HG03442 (cell line): ENCODE results near the gene IQSEC3.
"Not testable (repeated sequence)": the region's sequence is repeated elsewhere in the genome, so short reads cannot be mapped to it uniquely, and the experiment has no call there.

ENCODE experiments used
- ATAC-seq: cut with Tn5 transposase; IDR thresholded peaks from one replicate; pipeline ENCODE4 v1.9.1; 2021; ENCODE audit warnings: mild to moderate bottlenecking, moderate library complexity; ENCODE audit not compliant: unreplicated experiment

IQSEC3 gene

DNA sequence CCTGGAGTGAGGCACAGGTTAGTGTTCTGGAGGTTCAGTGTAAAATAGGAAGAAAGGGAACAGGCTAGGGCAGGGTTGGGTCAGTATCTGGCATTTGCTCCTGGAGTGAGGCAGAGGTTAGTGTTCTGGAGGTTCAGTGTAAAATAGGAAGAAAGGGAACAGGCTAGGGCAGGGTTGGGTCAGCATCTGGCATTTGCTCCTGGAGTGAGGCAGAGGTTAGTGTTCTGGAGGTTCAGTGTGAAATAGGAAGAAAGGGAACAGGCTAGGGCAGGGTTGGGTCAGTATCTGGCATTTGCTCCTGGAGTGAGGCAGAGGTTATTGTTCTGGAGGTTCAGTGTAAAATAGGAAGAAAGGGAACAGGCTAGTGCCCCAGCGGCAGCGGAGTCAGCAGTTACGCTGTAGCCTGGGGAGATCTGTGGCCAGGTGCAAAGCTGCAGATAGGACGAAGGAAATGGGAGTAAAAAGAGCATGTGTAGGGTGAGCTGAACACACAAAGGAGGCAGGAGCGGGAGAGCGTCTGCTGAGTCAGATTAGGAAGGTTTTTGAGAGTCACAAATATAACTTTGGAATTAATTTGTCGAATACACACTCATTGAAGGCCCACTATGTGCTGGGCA is 67.2 kb downstream of the IQSEC3 start:
- not testable (repeated sequence) for ATAC-seq

DNA sequence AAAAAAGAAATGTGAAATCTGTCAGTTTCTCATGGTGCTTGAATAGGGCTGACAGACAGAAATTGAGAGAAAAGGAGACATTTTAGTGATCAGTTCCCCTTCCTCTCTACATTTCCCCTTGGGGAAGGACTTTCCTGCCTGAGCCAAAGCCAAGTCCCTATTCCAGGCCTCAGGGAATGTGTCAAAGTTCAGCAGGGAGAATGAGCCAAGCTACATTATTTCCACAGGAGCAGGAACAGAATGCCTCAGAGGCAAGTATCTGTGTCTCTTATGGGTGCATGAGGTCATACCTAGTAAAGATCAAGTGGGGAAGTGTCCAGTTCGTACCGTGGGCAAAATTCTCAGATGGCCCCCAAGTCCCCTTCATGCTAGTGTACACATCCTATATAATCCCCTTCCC is 68.6 kb downstream of the IQSEC3 start:
- no peak for ATAC-seq

DNA sequence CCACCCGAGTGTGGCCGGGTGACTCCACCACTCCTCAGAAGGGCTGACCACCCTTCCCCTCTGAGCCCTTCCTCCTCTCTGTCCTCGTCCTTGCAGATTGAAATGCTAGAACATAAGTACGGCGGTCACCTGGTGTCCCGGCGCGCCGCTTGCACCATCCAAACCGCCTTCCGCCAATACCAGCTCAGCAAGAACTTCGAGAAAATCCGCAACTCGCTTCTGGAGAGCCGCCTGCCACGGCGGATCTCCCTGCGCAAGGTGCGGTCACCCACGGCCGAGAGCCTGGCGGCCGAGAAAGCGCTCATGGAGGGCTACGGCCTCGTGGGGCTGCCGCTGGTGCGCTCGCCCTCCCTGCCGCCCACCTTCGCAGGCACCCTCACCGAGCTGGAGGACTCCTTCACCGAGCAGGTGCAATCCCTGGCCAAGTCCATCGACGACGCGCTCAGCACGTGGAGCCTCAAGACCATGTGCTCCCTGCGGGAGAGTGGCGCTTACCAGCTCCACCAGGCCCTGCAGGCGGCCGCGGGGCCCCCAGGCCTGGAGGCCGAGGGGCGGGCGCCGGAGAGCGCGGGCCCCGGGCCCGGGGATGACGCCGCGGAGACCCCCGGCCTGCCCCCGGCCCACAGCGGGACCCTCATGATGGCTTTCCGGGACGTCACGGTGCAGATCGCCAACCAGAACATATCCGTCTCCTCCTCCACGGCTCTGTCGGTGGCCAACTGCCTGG is 71.8 kb downstream of the IQSEC3 start:
- no peak for ATAC-seq

DNA sequence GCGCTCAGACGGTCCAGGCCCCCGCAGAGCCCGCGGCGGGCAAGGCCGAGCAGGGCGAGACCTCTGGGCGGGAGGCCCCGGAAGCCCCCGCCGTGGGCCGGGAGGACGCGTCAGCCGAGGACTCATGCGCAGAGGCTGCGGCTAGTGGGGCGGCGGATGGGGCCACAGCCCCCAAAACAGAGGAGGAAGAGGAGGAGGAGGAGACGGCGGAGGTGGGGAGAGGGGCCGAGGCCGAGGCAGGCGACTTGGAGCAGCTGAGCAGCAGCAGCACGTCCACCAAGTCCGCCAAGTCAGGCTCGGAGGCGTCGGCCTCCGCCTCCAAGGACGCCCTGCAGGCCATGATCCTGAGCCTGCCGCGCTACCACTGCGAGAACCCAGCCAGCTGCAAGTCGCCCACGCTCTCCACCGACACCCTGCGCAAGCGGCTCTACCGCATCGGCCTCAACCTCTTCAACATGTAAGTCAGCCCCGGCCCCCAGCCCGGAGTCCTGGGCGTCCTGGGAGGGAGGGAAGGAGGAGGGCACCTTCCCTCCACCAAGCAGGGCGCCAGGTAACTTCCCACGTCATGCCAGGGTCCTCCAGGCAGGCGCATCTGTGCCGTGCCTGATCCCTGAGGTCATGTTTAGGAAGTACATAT is 72.4 kb downstream of the IQSEC3 start:
- ATAC-seq: no peak

DNA sequence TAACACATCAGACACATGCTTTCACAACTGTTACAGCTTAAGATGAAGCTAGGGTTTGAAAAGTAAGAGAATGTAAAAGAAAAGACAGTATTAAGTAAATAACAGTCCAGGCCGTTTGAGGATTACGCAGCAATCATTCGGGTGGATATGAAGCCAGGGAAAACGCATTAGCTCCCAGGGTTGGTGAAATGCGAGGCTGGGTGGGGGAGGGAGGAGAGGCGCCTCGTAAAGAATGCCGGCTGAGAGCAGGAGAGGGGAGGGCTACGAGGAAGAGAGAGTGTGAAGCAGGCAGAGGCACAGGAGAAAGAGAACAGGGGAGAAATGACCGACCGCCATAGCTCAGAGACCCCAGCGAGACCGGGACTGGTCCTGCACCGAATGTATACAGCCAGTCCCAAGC is 73.0 kb downstream of the IQSEC3 start:
- no peak for ATAC-seq

DNA sequence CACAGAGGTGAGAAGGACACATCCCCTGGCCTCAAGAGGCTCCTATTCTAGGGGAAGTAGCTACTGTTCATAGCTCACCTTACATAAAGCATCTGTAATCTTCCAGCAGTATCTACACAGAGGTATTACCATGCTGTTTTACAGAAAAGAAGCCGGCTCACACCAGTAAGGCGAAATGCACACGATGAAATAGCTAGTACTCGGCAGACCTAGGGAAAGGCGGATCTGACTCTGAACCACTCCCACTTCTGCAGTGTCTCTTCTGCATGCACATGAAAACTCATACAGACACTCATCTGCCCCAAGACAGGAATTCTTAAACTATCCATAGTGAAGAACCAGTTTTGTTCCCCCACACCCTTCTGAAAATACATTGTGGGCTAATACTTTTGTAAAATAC is 73.6 kb downstream of the IQSEC3 start:
- no peak for ATAC-seq

DNA sequence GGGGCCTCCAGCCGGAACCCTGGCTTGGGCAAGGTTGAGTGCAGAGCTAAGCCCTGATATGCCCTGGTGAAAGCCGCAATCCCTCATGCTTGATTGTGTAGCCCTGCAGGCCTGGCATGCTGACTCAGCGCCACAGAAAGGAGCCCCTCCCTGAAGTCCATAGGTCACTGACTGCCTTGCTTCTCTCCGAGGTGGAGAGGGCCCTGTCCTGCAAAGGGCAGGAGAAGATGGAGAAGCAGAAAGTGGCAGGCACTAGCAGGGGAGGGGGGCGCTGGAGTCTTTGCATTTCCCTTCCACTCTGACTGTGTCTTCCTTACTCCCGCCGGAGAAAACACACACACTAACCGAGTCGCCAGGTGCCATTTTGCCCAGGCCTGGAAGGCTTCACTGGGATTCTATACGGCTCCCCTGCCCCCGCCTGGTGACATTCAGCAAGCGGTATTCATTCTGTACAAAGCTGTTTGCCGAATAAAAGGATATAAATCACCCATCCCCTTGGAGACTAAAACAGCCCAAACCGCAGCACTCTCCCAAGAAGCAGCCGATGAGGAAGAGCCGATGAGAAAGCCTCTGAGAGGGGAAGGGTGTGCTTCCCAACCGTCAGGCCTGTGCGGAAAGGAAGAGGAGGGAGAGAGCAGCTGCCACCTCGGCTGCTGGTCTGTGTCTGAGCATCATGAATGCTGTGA is 77.5 kb downstream of the IQSEC3 start:
- ATAC-seq: no peak

DNA sequence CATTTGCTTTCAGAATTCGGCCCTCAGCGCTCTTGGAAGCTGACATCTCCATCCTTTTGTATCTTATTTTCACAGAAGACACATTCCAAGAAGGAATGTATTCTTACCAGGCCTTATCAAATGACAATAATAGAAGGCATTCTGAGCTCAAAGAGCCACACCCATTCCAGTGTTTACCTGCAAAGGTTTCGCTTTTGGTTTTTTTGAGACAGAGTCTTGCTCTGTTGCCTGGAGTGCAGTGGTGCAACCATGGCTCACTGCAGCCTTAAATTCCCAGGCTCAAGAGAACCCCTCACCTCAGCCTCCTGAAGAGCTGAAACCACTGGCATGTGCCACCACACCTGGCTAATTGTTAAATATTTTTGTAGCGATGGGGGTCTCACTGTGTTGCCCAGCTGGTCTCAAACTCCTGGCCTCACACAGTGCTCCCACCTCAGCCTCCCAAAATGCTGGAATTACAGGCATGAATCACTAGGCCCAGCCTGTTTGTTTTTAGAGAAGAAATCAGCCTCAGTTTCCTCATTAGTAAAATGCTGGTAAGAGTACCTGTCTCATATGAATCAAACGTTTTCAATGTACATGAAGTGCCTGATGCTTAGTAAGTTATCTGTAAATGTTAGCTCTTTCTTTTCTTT is 78.2 kb downstream of the IQSEC3 start:
- no peak for ATAC-seq

DNA sequence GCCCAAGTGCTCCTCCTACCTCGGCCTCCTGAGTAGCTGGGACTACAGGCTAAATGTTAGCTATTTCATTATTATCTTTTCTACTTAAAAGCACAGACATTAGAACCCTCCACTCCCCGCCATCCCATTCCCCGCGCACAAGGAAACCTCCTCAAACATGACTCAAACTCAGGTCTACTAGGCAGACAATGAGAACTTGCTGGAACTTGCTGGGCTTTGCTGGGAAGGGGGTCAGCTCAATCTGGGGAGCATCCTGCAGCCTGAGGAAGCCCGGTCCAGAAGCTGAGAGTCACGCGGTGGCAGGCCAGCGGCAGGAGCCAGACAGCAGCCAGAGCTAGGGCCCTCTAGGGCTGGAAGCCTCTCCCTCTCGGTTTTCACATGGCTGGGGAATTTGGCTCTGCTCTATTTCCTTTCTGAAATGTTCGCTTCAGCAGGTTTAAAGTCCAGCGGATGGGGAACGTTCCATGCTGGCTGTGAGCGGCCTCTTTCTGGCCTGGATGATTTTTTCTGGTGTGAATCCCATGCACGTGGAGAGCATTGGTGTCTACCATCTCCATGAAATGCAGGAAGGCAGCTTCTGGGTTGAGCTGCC is 78.9 kb downstream of the IQSEC3 start:
- ATAC-seq: no peak

DNA sequence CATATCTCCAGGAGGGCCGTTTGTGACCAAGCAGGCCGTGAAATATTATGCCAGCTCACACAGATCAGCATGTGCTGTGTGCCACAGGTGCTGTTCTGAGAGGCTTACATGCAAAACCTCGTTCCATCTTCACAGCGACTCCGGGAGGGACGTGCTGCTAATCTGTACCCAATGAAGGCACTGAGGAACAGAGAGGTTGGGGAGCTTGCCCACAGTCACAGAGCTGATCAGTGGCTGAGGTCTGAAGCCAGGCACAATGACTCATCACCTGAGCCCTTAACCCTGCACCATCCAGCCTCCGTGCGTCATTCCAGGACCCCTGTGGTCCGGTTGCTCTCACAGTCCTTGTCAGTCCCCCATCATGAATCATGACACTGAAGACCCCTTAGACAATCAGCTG is 80.7 kb downstream of the IQSEC3 start:
- no peak for ATAC-seq

DNA sequence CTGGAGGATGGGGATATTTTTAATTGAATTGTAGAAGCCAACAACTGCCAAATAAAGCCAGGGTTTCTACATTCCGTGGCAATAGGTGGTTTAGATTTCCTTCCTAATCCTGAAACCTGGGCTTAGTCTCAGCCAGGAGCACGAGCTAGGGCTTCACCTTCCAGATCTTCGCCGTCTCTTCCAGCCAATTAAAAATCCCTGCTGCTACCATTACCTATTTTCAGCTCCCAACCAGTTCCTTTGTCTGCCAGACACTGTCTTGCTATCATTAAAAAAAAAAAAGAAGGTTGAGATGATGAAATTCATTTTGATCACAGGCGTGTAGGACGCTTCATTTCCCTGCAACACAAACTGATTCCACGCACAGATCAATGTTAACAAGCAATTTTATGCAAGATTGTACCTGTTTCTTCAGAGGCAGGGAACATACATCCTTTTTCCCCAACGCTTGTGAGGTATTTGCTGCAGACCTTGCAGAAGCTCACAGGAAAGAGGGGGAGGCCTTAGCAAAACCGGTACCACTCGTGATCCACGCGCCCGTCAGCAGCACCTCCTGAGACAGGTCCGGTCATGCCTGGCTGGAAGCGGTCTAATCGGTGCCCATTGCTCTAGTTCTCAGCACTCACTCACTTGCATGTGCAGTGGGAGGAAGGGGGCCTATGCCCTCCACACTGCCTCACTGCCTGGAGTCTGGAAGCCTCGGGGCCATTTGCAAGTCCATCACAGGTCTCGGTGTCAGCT is 82.3 kb downstream of the IQSEC3 start:
- no peak for ATAC-seq

DNA sequence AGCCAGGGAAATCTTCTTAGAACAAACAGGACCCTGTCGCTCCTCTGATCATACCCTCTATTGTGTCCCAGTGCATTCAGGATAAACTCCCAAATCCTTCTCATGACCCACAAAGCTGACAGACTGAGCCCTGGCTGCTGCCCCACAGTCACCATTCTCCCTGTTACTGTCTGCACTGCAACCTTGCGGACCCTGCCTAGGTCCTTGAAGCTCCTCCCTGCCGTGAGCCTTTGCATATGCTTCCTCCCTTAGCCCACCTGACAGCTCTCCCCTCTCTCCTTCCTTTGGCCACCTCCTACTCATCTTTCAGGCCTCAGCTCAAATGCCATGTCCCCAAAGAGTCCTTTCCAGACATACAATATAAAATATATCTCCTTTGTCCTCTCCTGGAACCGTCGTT is 85.0 kb downstream of the IQSEC3 start:
- no peak for ATAC-seq

DNA sequence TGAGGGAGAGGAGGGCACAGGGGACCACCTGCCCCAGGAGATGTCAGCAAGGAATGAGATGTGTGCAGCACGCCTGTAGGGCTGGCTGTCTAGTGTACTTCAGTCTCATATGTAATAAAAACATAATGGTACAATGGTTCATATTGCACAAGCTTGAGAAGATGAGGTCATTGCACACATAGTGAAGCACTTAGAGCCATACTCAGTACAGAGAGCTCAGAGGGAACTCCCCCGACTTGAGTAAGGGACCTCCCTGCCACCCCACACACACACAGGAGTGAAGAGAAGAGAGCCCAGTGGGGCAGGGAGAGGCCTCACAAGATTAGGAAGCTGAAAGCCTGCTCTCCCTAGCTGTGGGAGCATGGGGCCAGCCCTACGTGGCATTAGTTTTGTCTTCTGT is 85.9 kb downstream of the IQSEC3 start:
- ATAC-seq: no peak

DNA sequence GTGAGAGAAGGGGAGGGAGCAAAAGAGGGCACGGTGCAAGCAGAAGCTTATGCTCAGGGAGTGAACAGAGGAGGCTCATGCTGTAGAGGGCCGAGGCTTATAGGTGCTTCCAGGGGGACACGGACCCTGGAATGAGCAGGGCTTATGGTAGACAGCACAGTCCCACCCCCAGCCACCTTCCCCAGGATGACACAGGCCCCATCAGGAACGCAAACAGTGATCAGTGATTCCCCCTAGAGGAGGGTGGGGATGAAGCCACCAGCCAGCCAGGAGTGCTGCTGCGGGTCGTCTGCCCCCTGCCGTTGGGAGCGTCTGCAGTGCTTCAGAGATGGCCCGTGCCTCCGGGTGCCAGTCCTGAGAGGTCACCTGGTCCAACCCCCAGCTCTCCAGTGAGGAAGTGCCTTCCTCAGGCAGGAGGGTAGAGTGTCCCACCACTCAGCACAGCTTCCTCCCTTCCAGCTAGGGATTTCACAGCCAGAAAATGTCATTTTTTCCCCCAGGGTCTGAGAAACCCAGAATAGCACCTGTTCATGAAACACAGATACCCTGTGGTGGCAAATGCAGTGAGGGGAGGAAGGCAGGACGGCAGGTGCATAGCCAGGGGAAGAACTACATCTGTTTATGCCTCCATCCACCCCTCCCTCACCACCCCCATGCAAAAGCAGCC is 86.6 kb downstream of the IQSEC3 start:
- peak; percentile 59 for ATAC-seq

DNA sequence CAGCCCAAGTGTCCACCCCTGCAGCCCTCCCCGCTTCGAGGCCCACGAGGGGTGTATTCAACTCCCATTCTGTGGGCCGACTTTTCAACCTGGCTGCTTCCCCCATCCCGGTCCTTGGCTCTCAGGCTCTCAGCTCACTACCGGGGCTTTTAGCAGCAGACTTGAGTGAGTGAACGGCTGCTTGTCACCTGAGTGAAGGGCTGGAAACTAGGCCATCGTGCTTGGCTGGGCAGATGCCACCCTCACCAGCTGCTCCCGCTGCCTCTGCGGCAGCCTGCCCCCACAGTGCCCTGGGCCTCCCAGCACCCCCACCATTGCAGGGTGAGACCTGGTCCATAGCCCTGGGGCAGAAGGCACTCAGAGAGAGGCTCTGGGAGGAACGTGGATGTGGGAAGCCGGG is 87.5 kb downstream of the IQSEC3 start:
- no peak for ATAC-seq

DNA sequence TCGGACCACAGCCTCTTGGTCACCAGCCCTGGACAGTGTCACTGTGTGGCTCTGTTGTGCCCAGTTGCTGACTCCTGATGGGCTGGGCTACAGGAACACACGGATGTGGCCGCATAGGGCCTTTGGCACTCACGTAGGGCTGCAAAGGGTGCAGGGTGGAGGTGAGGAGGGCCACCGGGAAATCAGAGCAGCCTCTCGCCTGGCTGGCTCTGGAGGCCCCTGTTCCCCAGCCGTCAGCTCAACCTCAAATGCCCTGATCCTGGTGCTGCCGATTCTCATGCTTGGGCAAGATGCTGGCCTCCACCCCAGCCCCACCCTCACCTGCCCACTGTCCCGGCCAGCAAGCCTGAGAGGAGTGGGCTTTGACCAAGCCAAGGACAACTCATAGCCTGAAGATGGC is 88.4 kb downstream of the IQSEC3 start:
- ATAC-seq: no peak

DNA sequence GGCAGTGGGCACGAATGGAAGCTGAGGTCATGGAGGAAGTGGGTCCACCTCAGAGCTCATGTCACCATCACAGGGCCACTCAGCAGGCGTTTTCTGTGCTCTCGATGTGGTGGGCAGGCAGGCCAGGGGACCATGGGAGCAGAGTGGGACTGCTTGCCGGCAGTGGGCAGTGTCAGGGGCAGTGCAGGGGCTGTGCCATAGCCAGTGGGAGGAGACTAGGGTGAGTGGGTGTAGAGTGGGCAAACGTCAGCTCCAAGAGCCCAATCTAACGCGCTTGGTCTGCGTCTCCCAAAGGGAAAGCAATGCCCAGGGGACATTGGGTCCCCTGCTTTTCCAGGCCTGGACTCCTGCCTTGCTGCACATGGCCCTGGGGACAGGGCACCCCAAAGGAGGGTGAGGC is 89.1 kb downstream of the IQSEC3 start:
- ATAC-seq: no peak

DNA sequence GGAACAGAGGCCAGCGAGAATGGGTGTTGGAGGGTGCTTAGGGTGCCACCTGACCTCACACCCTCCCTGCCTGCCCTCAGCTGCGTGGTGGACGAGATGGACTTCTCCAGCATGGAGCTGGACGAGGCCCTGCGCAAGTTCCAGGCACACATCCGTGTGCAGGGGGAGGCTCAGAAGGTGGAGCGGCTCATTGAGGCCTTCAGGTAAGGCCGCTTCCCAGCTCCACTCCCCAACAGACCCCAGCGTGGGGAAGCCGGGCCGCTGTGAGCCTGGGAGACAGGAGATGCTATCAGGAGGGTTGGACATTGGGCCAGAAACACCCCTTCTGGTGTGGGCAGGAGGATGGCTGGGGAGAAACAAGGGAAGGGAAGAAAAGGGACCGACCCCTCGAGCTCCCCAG is 90.4 kb downstream of the IQSEC3 start:
- ATAC-seq: no peak

DNA sequence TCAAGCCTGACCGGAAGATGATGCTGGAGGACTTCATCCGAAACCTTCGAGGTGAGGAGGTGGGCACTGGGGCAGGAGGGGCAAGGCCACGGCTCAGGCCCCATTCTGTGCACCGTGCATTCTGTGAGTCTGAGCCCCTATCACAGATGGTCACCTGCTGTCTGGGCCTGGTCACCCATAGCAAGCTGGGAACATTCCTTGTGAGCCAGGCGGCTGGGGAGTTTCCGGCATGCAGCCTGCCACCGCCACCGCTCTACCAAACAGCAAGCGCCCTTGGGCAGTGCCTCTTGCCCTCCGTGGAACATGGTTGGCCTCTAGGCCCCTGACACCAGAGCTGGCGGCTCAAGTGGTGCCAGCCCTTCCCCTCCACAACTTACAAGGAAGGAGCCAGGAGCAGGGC is 91.1 kb downstream of the IQSEC3 start:
- no peak for ATAC-seq
